Stimulated activated CD8-positive, alpha-beta memory T cell treated with anti-CD3 and anti-CD28 coated beads, Interleukin-12 subunit alpha, Interleukin-12 subunit beta, amount 100 ng/mL, for 24 hours (primary cell): ENCODE data around the gene ANKRD7.

Source experiments
- DNase-seq: peaks from one replicate; pipeline ENCODE4 v3.0.0-alpha.2; 2020; ENCODE audit errors: extremely low read depth

The ANKRD7 gene

GRCh38 chr7:118224521-118224920 is at the start of gene ANKRD7:
Gene ANKRD7 (plus strand): TSS chr7:118224704. CDS start chr7:118224831, 127 bp downstream.
- DNase-seq: no peak

GRCh38 chr7:118175740-118176139 is 48.8 kb upstream of the ANKRD7 start:
- DNase-seq: no peak

- no peak for DNase-seq
Observed at GRCh38 chr7:118179191-118179590, 45.3 kb upstream of the ANKRD7 start.

- DNase-seq: no peak
Observed at GRCh38 chr7:118182593-118183427, 41.7 kb upstream of the ANKRD7 start.

GRCh38 chr7:118183428-118183785 is 41.1 kb upstream of the ANKRD7 start:
- no peak for DNase-seq

- DNase-seq: peak; percentile 90
Observed at GRCh38 chr7:118183786-118184564, 40.5 kb upstream of the ANKRD7 start, which contains the start of gene LSM8. Gene LSM8 (plus strand): TSS chr7:118184164. CDS start chr7:118184224, 60 bp downstream.

- no peak for DNase-seq
Observed at GRCh38 chr7:118184565-118184940, 40.0 kb upstream of the ANKRD7 start.

GRCh38 chr7:118185163-118185860 is 39.2 kb upstream of the ANKRD7 start:
- DNase-seq: no peak

- no peak for DNase-seq
Observed at GRCh38 chr7:118186501-118186900, 38.0 kb upstream of the ANKRD7 start.

- DNase-seq: no peak
Observed at GRCh38 chr7:118194571-118194970, 29.9 kb upstream of the ANKRD7 start.

GRCh38 chr7:118195837-118196474 is 28.5 kb upstream of the ANKRD7 start:
- DNase-seq: no peak

- DNase-seq: no peak
Observed at GRCh38 chr7:118202061-118202460, 22.4 kb upstream of the ANKRD7 start.

- DNase-seq: peak; percentile 56
Observed at GRCh38 chr7:118214051-118214832, 10.3 kb upstream of the ANKRD7 start.

- DNase-seq: no peak
Observed at GRCh38 chr7:118214833-118215182, 9.7 kb upstream of the ANKRD7 start.

- no peak for DNase-seq
Observed at GRCh38 chr7:118217210-118217619, 7.3 kb upstream of the ANKRD7 start.

GRCh38 chr7:118218413-118219156 is 5.9 kb upstream of the ANKRD7 start:
- DNase-seq: no peak

- DNase-seq: no peak
Observed at GRCh38 chr7:118219157-118219512, 5.4 kb upstream of the ANKRD7 start.

- DNase-seq: no peak
Observed at GRCh38 chr7:118220583-118220982, 3.9 kb upstream of the ANKRD7 start.

- no peak for DNase-seq
Observed at GRCh38 chr7:118222591-118222990, 1.9 kb upstream of the ANKRD7 start.

GRCh38 chr7:118232837-118233236 is 8.3 kb downstream of the ANKRD7 start:
- DNase-seq: no peak
